ENCODE results near the gene DIAPH3. TPM values are rescaled to one million over a fixed set of nuclear protein-coding genes. Genes with fewer than 3 reads are reported as not detected.

DIAPH3 gene
- total RNA-seq, 1 donor from 2014 or later, result 4.6 TPM

DNA sequence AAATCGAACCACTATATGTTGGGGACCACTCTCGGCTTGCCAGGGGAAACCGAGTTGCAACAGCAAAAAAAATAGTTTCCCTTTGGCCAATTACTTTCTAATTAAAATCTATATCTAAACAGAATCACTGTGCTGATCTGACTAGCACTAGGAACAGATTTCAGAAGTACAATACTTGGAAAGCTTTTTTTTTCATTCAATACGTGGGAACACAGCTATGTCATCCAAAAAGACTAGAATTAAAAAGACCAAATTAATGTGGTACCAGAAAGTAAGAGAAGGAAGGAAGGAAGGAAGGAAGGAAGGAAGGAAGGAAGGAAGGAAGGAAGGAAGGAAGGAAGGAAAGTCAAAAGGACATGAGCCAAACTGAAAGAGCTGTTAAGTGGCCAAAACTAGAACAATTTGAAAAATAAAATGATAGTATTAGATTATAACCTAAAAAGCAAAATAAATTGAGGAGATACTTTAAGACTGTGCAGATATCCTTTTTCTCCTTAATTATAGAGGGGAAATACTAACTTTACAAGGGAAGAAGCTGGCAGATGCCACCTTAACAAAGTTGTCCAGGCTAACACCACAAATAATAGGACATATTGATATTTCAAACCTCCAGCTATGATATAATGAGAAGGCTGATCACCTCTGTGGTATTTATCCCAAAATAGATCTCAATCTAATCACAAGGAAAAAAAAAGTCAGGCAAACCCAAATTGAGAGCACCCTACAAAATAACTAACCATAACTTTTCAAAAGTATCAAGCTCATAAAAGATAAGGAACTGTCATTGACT, 63.9 kb downstream of the DIAPH3 start:
- intact Hi-C loops (cut with DNase I), result no loop called here
- DNase-seq, result no peak

GRCh38 chr13:60095300-60095699, 68.4 kb downstream of the DIAPH3 start:
- Histone ChIP-seq H3K27me3 (no peaks in the 10 kb centered on the region), H3K9me3 (no peaks in the 10 kb centered on the region), H3K27ac (no peak overlapping the region), H3K4me3 (no peak overlapping the region), H3K4me1 (no peaks in the 10 kb centered on the region), H3K36me3 (no peaks in the 10 kb centered on the region)
- no peak for TF ChIP-seq CTCF (IDR thresholded peaks at IDR 0.05)
- no peak for DNase-seq
- intact Hi-C loops (cut with DNase I), result no loop called here
- ATAC-seq, result no peak

More for the DNA sequence above, 63.9 kb downstream of the DIAPH3 start:
- H3K27ac ChIP-seq, result no peak overlapping the region
- H3K4me3 ChIP-seq, result no peak overlapping the region
- H3K4me1 ChIP-seq, result no peaks in the 10 kb centered on the region
- H3K27me3 ChIP-seq, result no peaks in the 10 kb centered on the region
- no peaks in the 10 kb centered on the region for H3K9me3 ChIP-seq
- no peak for TF ChIP-seq CTCF (IDR thresholded peaks at IDR 0.05)
- no peaks in the 10 kb centered on the region for H3K36me3 ChIP-seq
- no peak for ATAC-seq

GRCh38 chr13:60094385-60095088, 69.2 kb downstream of the DIAPH3 start:
- no peak for TF ChIP-seq CTCF (IDR thresholded peaks at IDR 0.05)
- Histone ChIP-seq H3K27ac (no peak overlapping the region), H3K27me3 (no peaks in the 10 kb centered on the region), H3K4me1 (no peaks in the 10 kb centered on the region), H3K36me3 (no peaks in the 10 kb centered on the region), H3K4me3 (no peak overlapping the region), H3K9me3 (no peaks in the 10 kb centered on the region)
- intact Hi-C loops (cut with DNase I), result no loop called here
- DNase-seq (no peak), ATAC-seq (no peak)

DNA sequence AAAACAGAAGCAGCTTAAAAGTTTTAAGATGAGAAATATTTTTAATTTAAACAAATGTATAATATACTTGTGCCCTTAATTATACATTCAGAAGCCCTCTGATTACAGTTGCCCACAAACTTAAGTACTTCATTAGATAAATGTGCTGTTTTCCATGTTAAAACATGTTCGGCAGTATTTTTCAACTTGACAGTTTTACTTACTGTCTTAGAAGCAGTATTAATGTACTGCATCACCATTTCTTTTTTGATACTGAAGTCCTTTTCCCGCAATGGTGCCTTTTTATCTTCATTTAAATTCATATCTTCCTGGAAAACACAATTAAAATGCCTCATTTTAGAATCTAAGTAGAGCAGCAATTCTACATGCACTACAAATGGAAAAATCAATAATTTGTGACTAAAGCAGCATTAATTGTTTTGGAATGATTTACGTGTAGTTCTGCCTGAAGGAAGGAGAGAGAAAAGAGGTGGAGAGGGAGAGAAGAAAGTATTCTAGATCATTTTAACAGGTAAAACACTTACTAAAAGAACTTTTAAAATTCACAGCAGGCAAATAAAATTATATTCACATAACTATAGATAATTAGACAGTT, 70.2 kb downstream of the DIAPH3 start:
- Histone ChIP-seq H3K4me3 (no peak overlapping the region), H3K27ac (no peak overlapping the region), H3K4me1 (no peaks in the 10 kb centered on the region), H3K9me3 (no peaks in the 10 kb centered on the region), H3K36me3 (no peaks in the 10 kb centered on the region), H3K27me3 (no peaks in the 10 kb centered on the region)
- DNase-seq (no peak), ATAC-seq (no peak)
- no peak for TF ChIP-seq CTCF (IDR thresholded peaks at IDR 0.05)
- intact Hi-C loops (cut with DNase I), result no loop called here

- Histone ChIP-seq H3K27ac (no peak overlapping the region), H3K4me1 (no peaks in the 10 kb centered on the region), H3K9me3 (no peaks in the 10 kb centered on the region), H3K36me3 (no peaks in the 10 kb centered on the region), H3K27me3 (no peaks in the 10 kb centered on the region), H3K4me3 (no peak overlapping the region)
- intact Hi-C loops (cut with DNase I), result no loop called here
- no peak for TF ChIP-seq CTCF (IDR thresholded peaks at IDR 0.05)
- DNase-seq, result no peak
- ATAC-seq, result no peak
Observed at GRCh38 chr13:60091573-60091972, 72.2 kb downstream of the DIAPH3 start.

Measured in upper lobe of right lung (tissue), 1 donor.